GM21515 (cell line): ENCODE measurements around the gene DLEU7.

Experiments
- ATAC-seq: cut with Tn5 transposase; IDR thresholded peaks from one replicate; pipeline ENCODE4 v1.9.1; 2021; ENCODE audit not compliant: unreplicated experiment

DLEU7 gene

GRCh38 chr13:50844084-50844875, 788 bp upstream of the DLEU7 start:
- ATAC-seq = no peak

- ATAC-seq = no peak
Observed at GRCh38 chr13:50842990-50843256, 569 bp downstream of the DLEU7 start.

GRCh38 chr13:50842251-50842989, 1.1 kb downstream of the DLEU7 start:
- ATAC-seq = no peak

- no peak for ATAC-seq
Observed at GRCh38 chr13:50841786-50842185, 1.7 kb downstream of the DLEU7 start.

- no peak for ATAC-seq
Observed at GRCh38 chr13:50840284-50840683, 3.2 kb downstream of the DLEU7 start.

GRCh38 chr13:50839828-50840227, 3.7 kb downstream of the DLEU7 start:
- ATAC-seq = no peak

GRCh38 chr13:50838701-50839100, 4.8 kb downstream of the DLEU7 start:
- no peak for ATAC-seq

- no peak for ATAC-seq
Observed at GRCh38 chr13:50838031-50838430, 5.5 kb downstream of the DLEU7 start.

- ATAC-seq = no peak
Observed at GRCh38 chr13:50831512-50831911, 12.0 kb downstream of the DLEU7 start.

GRCh38 chr13:50829896-50830295, 13.6 kb downstream of the DLEU7 start:
- ATAC-seq = no peak

- ATAC-seq = no peak
Observed at GRCh38 chr13:50829226-50829625, 14.3 kb downstream of the DLEU7 start.

- ATAC-seq = no peak
Observed at GRCh38 chr13:50826035-50826434, 17.5 kb downstream of the DLEU7 start.

GRCh38 chr13:50812242-50812641, 31.2 kb downstream of the DLEU7 start:
- ATAC-seq = no peak

- ATAC-seq = peak; percentile 93
Observed at GRCh38 chr13:50810998-50811397, 32.5 kb downstream of the DLEU7 start.

GRCh38 chr13:50810468-50810867, 33.0 kb downstream of the DLEU7 start:
- ATAC-seq = no peak

GRCh38 chr13:50809133-50810090, 34.1 kb downstream of the DLEU7 start:
- ATAC-seq = no peak

GRCh38 chr13:50805805-50806204, 37.7 kb downstream of the DLEU7 start:
- no peak for ATAC-seq

- peak; percentile 89 for ATAC-seq
Observed at GRCh38 chr13:50801087-50801931, 42.2 kb downstream of the DLEU7 start.

GRCh38 chr13:50800091-50800739, 43.3 kb downstream of the DLEU7 start:
- no peak for ATAC-seq

- no peak for ATAC-seq
Observed at GRCh38 chr13:50798923-50799322, 44.6 kb downstream of the DLEU7 start.
